ENCODE results near the gene FSTL3.

The FSTL3 gene

GRCh38 chr19:644789-645188 is 31.4 kb upstream of the FSTL3 start:
- ChIA-PET CTCF (no interaction called here), POLR2A (no interaction called here)
- no peak for TF ChIP-seq CTCF (IDR thresholded peaks at IDR 0.05; ENCODE audit: insufficient read depth, low read length, missing control alignments)
- no peak for DNase-seq (ENCODE audit: low read depth, low spot score)
- no peak overlapping the region for H3K4me3 ChIP-seq (ENCODE audit: low read depth, low read length)

GRCh38 chr19:645912-646778 is 30.0 kb upstream of the FSTL3 start:
- POLR2A ChIA-PET: no interaction called here

GRCh38 chr19:646779-647565 is 29.2 kb upstream of the FSTL3 start:
- CTCF ChIA-PET: no interaction called here
- DNase-seq (ENCODE audit: low read depth, low spot score): no peak
- H3K4me3 ChIP-seq (ENCODE audit: low read depth, low read length): no peak overlapping the region
- POLR2A ChIA-PET: no interaction called here
- no peak for TF ChIP-seq CTCF (IDR thresholded peaks at IDR 0.05; ENCODE audit: insufficient read depth, low read length, missing control alignments)

More at GRCh38 chr19:645912-646778, 30.0 kb upstream of the FSTL3 start:
- no peak for DNase-seq (ENCODE audit: low read depth, low spot score)
- no peak overlapping the region for H3K4me3 ChIP-seq (ENCODE audit: low read depth, low read length)
- CTCF ChIA-PET: no interaction called here
- no peak for TF ChIP-seq CTCF (IDR thresholded peaks at IDR 0.05; ENCODE audit: insufficient read depth, low read length, missing control alignments)

- ChIA-PET POLR2A (no interaction called here), CTCF (no interaction called here)
- TF ChIP-seq CTCF (IDR thresholded peaks at IDR 0.05; ENCODE audit: insufficient read depth, low read length, missing control alignments): no peak
- H3K4me3 ChIP-seq (ENCODE audit: low read depth, low read length): no peak overlapping the region
- no peak for DNase-seq (ENCODE audit: low read depth, low spot score)
Observed at GRCh38 chr19:647566-648284, 28.5 kb upstream of the FSTL3 start.

- ChIA-PET POLR2A (no interaction called here), CTCF (no interaction called here)
- H3K4me3 ChIP-seq (ENCODE audit: low read depth, low read length): no peak overlapping the region
- no peak for DNase-seq (ENCODE audit: low read depth, low spot score)
- no peak for TF ChIP-seq CTCF (IDR thresholded peaks at IDR 0.05; ENCODE audit: insufficient read depth, low read length, missing control alignments)
Observed at GRCh38 chr19:648305-648704, 27.9 kb upstream of the FSTL3 start.
